MM.1S (cell line): ENCODE data around the gene CTNNA3.

Experiments
- DNase-seq: peaks from one replicate; pipeline ENCODE4 v3.0.0-alpha.2; 2015
- H2AFZ ChIP-seq: fragments of 300-600 bp; sonication (generic); 2 replicates; pipeline ENCODE4 v1.6.0; 2016; ENCODE audit warnings: antibody characterized with exemption, low read length
- H3F3A ChIP-seq: fragments of 300-600 bp; sonication (generic); 2 replicates; pipeline ENCODE4 v1.6.1; 2016; ENCODE audit warnings: mild to moderate bottlenecking, antibody characterized with exemption, low read length, moderate library complexity, mixed read lengths; ENCODE audit not compliant: insufficient read depth
- H3K27ac ChIP-seq: fragments of 300-600 bp; sonication (generic); 2 replicates; pipeline ENCODE4 v1.5.1; 2016; ENCODE audit warnings: mild to moderate bottlenecking, low read length
- H3K27me3 ChIP-seq: fragments of 300-600 bp; sonication (generic); replicated peaks from 2 replicates; pipeline ENCODE4 v1.6.0; 2016; ENCODE audit warnings: low read length; ENCODE audit not compliant: insufficient read depth
- H3K36me3 ChIP-seq: fragments of 300-600 bp; sonication (generic); replicated peaks from 2 replicates; pipeline ENCODE4 v1.6.1; 2016; ENCODE audit warnings: mild to moderate bottlenecking, low read length, mixed read lengths; ENCODE audit not compliant: insufficient read depth
- H3K4me1 ChIP-seq: fragments of 300-600 bp; sonication (generic); 2 replicates; pipeline ENCODE4 v1.6.1; 2016; ENCODE audit warnings: low read length, mixed read lengths
- H3K4me2 ChIP-seq: fragments of 300-600 bp; sonication (generic); 2 replicates; pipeline ENCODE4 v1.6.0; 2016; ENCODE audit warnings: low read depth, low read length
- H3K4me3 ChIP-seq: fragments of 300-600 bp; sonication (generic); 2 replicates; pipeline ENCODE4 v1.5.1; 2016; ENCODE audit warnings: low read length, mixed read lengths
- H3K79me2 ChIP-seq: fragments of 300-600 bp; sonication (generic); 2 replicates; pipeline ENCODE4 v1.6.1; 2016; ENCODE audit warnings: mixed run types, low read length, mixed read lengths
- H3K9ac ChIP-seq: fragments of 300-600 bp; sonication (generic); 2 replicates; pipeline ENCODE4 v1.6.1; 2016; ENCODE audit warnings: low read length, mixed read lengths
- H3K9me2 ChIP-seq: fragments of 300-600 bp; sonication (generic); replicated peaks from 2 replicates; pipeline ENCODE4 v1.6.1; 2016; ENCODE audit warnings: mild to moderate bottlenecking, low read length, mixed read lengths; ENCODE audit not compliant: insufficient read depth
- H3K9me3 ChIP-seq: fragments of 300-600 bp; sonication (generic); replicated peaks from 2 replicates; pipeline ENCODE4 v1.6.1; 2016; ENCODE audit warnings: mild to moderate bottlenecking, low read length, mixed read lengths; ENCODE audit not compliant: insufficient read depth
- H4K20me1 ChIP-seq: fragments of 300-600 bp; sonication (generic); 2 replicates; pipeline ENCODE4 v1.6.1; 2016; ENCODE audit warnings: mild to moderate bottlenecking, low read length, moderate library complexity, mixed read lengths; ENCODE audit not compliant: insufficient read depth
- EZH2 ChIP-seq: fragments of 300-600 bp; sonication (generic); optimal IDR thresholded peaks from 2 replicates; pipeline ENCODE3; 2017; ENCODE audit warnings: low read depth, mild to moderate bottlenecking, antibody characterized with exemption, low read length, mixed read lengths
- EZH2phosphoT487 ChIP-seq: fragments of 300-600 bp; sonication (generic); IDR thresholded peaks from 2 replicates; pipeline ENCODE4 v1.6.1; 2018; ENCODE audit warnings: antibody characterized with exemption, low read length
- TF ChIP-seq, protein P1 (sequence below): fragments of 300-600 bp; sonication (generic); IDR thresholded peaks from 2 replicates; pipeline ENCODE4 v1.5.1; 2016; ENCODE audit warnings: antibody characterized with exemption, low read length, mixed read lengths

Gene CTNNA3

DNA sequence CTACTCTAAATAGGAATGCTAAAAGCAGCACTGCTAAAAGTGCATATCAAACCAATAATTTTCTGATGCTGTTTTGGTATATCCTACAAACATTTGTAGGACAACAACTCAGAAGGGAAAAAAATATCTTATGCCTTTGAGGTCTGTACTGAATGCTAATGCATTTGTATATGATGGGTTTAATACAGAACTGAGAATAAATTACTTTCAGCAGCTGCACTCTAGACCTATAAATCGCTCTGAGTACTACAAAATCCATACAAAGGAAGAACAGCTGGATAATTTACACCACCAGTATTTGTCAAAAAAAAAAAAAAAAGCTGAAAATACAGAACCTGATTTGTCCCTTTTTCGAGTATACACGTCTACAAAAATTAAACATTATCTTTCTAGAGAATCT lies 426.2 kb downstream of the CTNNA3 start:
- Histone ChIP-seq H3K36me3 (no peaks in the 10 kb centered on the region), H3K9me2 (no peaks in the 10 kb centered on the region), H2AFZ (no peak overlapping the region), H3K9me3 (no peaks in the 10 kb centered on the region), H4K20me1 (no peaks in the 10 kb centered on the region), H3F3A (no peaks in the 10 kb centered on the region), H3K9ac (no peak overlapping the region), H3K4me1 (no peaks in the 10 kb centered on the region), H3K27me3 (no peaks in the 10 kb centered on the region), H3K4me2 (no peak overlapping the region), H3K27ac (no peak overlapping the region), H3K79me2 (no peaks in the 10 kb centered on the region), H3K4me3 (no peak overlapping the region)
- TF ChIP-seq, protein P1, sequence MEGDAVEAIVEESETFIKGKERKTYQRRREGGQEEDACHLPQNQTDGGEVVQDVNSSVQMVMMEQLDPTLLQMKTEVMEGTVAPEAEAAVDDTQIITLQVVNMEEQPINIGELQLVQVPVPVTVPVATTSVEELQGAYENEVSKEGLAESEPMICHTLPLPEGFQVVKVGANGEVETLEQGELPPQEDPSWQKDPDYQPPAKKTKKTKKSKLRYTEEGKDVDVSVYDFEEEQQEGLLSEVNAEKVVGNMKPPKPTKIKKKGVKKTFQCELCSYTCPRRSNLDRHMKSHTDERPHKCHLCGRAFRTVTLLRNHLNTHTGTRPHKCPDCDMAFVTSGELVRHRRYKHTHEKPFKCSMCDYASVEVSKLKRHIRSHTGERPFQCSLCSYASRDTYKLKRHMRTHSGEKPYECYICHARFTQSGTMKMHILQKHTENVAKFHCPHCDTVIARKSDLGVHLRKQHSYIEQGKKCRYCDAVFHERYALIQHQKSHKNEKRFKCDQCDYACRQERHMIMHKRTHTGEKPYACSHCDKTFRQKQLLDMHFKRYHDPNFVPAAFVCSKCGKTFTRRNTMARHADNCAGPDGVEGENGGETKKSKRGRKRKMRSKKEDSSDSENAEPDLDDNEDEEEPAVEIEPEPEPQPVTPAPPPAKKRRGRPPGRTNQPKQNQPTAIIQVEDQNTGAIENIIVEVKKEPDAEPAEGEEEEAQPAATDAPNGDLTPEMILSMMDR: no peak
- no peak for TF ChIP-seq EZH2
- no peak for DNase-seq

DNA sequence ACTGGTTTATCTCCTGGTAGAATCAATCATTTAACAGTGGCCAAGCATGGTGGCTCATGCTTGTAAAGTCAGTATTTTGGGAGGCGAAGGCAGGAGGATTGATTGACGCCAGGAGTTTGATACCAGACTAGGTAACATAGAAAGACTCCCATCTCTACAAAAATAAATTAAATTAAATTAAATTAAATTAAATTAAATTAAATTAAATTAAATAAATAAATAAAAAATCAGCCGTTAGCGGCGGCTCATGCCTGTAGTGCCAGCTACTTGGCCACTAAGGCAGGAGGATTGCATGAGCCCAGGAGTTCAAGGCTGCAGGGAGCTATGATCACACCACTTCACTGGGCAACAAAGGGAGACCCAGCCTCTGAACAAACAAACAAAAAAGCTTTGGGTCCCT lies 427.8 kb downstream of the CTNNA3 start:
- no peaks in the 10 kb centered on the region for H3K9me3 ChIP-seq
- no peaks in the 10 kb centered on the region for H3K36me3 ChIP-seq
- no peak overlapping the region for H3K4me2 ChIP-seq
- H3K27me3 ChIP-seq: no peaks in the 10 kb centered on the region
- H4K20me1 ChIP-seq: no peaks in the 10 kb centered on the region
- no peak overlapping the region for H3K9ac ChIP-seq
- H3F3A ChIP-seq: no peaks in the 10 kb centered on the region
- no peaks in the 10 kb centered on the region for H3K4me1 ChIP-seq
- no peak overlapping the region for H3K4me3 ChIP-seq
- TF ChIP-seq EZH2phosphoT487: no peak
- no peak for TF ChIP-seq EZH2
- TF ChIP-seq, protein P1: no peak
- no peak for DNase-seq
- no peaks in the 10 kb centered on the region for H3K9me2 ChIP-seq
- no peaks in the 10 kb centered on the region for H3K79me2 ChIP-seq
- no peak overlapping the region for H3K27ac ChIP-seq
- H2AFZ ChIP-seq: no peak overlapping the region

DNA sequence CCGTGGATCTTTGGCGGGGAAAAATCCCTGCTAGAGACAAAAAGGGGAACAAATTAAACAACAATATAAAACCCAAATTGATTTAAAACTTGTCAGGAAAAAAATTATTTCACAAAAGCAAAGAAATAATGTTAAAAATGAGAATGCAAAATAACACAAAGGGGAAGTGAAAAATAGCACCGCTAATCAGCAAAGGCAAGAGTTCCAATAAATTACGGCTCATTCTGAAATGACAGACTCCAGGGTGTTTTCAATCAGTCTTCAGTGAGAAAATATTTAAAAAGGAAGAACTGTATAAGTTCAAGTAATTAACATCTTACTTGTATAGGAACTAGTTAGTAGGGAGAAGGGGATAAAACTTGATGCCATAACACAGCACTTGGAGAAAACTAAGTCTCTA lies 433.3 kb downstream of the CTNNA3 start:
- no peak overlapping the region for H3K9ac ChIP-seq
- no peaks in the 10 kb centered on the region for H3K79me2 ChIP-seq
- H2AFZ ChIP-seq: 0 out of 2 replicates have a peak overlapping the region, but pooled peaks have one; percentile 15
- no peaks in the 10 kb centered on the region for H3K9me2 ChIP-seq
- H3F3A ChIP-seq: no peaks in the 10 kb centered on the region
- H3K9me3 ChIP-seq: no peaks in the 10 kb centered on the region
- TF ChIP-seq EZH2phosphoT487 (no peak), EZH2 (no peak)
- TF ChIP-seq, protein P1: no peak
- no peaks in the 10 kb centered on the region for H3K27me3 ChIP-seq
- DNase-seq: peak; percentile 9
- no peaks in the 10 kb centered on the region for H4K20me1 ChIP-seq
- no peaks in the 10 kb centered on the region for H3K36me3 ChIP-seq
- H3K4me3 ChIP-seq: peak overlapping the region; percentile 40
- H3K4me1 ChIP-seq: no peaks in the 10 kb centered on the region
- H3K4me2 ChIP-seq: peak overlapping the region; percentile 49; the same call in 1 of the 2 replicates
- no peak overlapping the region for H3K27ac ChIP-seq
